HepG2 (cell line): Measurements from ENCODE around the gene PAPSS2. TPM values are rescaled to one million over a fixed set of nuclear protein-coding genes. Genes with fewer than 3 reads are reported as not detected.

Source experiments
- ATAC-seq: fragments of 200-7000 bp; cut with Tn5 transposase; 3 replicates; pipeline ENCODE4 v1.9.1; 2020; ENCODE audit warnings: mild to moderate bottlenecking, moderate library complexity
- BruUV-seq: library from RNA; stranded (reverse); fragments of 400-500 nt; replicated peaks from 2 replicates; lab custom pipeline; 2021; lab: Mats Ljungman, UMichigan
- CTCF ChIA-PET: fragments of 300-600 bp; formaldehyde crosslinking; extraction: SDS; loops from one replicate; lab custom pipeline; 2021; ENCODE audit warnings: low total read pairs, inconsistent platforms, low intra/inter-chr PET ratio; lab: Yijun Ruan, JAX
- POLR2A ChIA-PET: fragments of 350-600 bp; sonication (Branson Sonifier 250); formaldehyde crosslinking; loops from one replicate; lab custom pipeline; 2020; ENCODE audit warnings: antibody characterized with exemption, inconsistent platforms; lab: Yijun Ruan, JAX
- DNase-seq: peaks from one replicate; pipeline ENCODE4 v3.0.0-alpha.2; 2015; ENCODE audit warnings: low spot score
- FAIRE-seq: peaks from 3 replicates; lab custom pipeline; 2011; peaks lifted over from hg19 to GRCh38; lab: Jason Lieb, UNC
- H2AFZ ChIP-seq: one replicate; pipeline ENCODE4 v1.6.1; 2011; ENCODE audit warnings: low read length, inconsistent platforms
- H3K27ac ChIP-seq: fragments of 300-600 bp; 3 replicates; pipeline ENCODE4 v1.8.0; 2011; ENCODE audit warnings: mixed run types, mild to moderate bottlenecking, mixed read lengths, low read length, inconsistent platforms; ENCODE audit not compliant: insufficient read depth; ENCODE audit errors: extremely low read length
- H3K27me3 ChIP-seq, 2 experiments: fragments of 200-600 bp in 1 of 2; 2 replicates in 1 of 2; 3 replicates in 1 of 2; pipeline versions ENCODE4 v1.6.0 to v1.8.0; 2011; ENCODE audit warnings: low read length in 2 of 2, mild to moderate bottlenecking in 2 of 2, moderate library complexity in 2 of 2, inconsistent platforms in 1 of 2; ENCODE audit not compliant: insufficient read depth in 2 of 2, control insufficient read depth in 1 of 2
- H3K36me3 ChIP-seq, 2 experiments: fragments of 200-600 bp in 1 of 2; replicated peaks in 1 of 2; 2 replicates in 1 of 2; 3 replicates in 1 of 2; pipeline versions ENCODE4 v1.5.1 to v1.8.0; 2011; ENCODE audit warnings: low read length in 2 of 2, inconsistent platforms in 1 of 2; ENCODE audit not compliant: insufficient read depth in 2 of 2, control insufficient read depth in 1 of 2
- H3K4me1 ChIP-seq: 2 replicates; pipeline ENCODE4 v1.5.1; 2012; ENCODE audit warnings: low read length, inconsistent platforms; ENCODE audit not compliant: insufficient read depth
- H3K4me2 ChIP-seq: 2 replicates; pipeline ENCODE4 v1.6.0; 2011; ENCODE audit warnings: low read depth, low read length, inconsistent platforms
- H3K4me3 ChIP-seq, 3 experiments: fragments of 200-600 bp in 1 of 3; sonication (generic), shearing (Covaris generic) in 1 of 3; replicated peaks in 1 of 3; 2 replicates each; pipeline ENCODE4 v1.5.1; 2011 to 2016; ENCODE audit warnings: low read length in 3 of 3, inconsistent platforms in 2 of 3, low read depth in 2 of 3, mild to moderate bottlenecking in 2 of 3, control low read depth in 1 of 3, mixed read lengths in 1 of 3; ENCODE audit not compliant: insufficient read depth in 1 of 3
- H3K79me2 ChIP-seq: one replicate; pipeline ENCODE4 v1.6.1; 2011; ENCODE audit warnings: low read length, inconsistent platforms; ENCODE audit not compliant: insufficient read depth
- H3K9ac ChIP-seq: 2 replicates; pipeline ENCODE4 v1.6.0; 2011; ENCODE audit warnings: mild to moderate bottlenecking, low read depth, low read length, inconsistent platforms; ENCODE audit not compliant: insufficient read depth
- H3K9me3 ChIP-seq: 2 replicates; pipeline ENCODE4 v1.5.1; 2012; ENCODE audit warnings: mild to moderate bottlenecking, low read length
- H4K20me1 ChIP-seq: 2 replicates; pipeline ENCODE4 v1.6.0; 2011; ENCODE audit warnings: inconsistent platforms, mild to moderate bottlenecking, low read length, moderate library complexity; ENCODE audit not compliant: insufficient read depth
- KDM1A ChIP-seq: IDR thresholded peaks from 2 replicates; pipeline ENCODE4 v1.6.1; 2016; ENCODE audit warnings: missing compliant biosample characterization
- MAZ ChIP-seq, 2 experiments: sonication (generic) in 1 of 2; formaldehyde crosslinking in 1 of 2; IDR thresholded peaks; 2 replicates each; pipeline versions ENCODE4 v1.5.0 to v1.6.1; 2012 to 2020; ENCODE audit warnings: low read depth in 2 of 2, mild to moderate bottlenecking in 2 of 2, borderline replicate concordance in 1 of 2, improper control_type of control experiment in 1 of 2, low read length in 1 of 2, missing genetic modification reagents in 1 of 2, moderate library complexity in 1 of 2
- NFKB2 ChIP-seq: sonication (generic); formaldehyde crosslinking; IDR thresholded peaks from 2 replicates; pipeline ENCODE4 v1.4.0; 2020; ENCODE audit warnings: missing genetic modification reagents, borderline replicate concordance
- RXRA ChIP-seq: sonication (generic); formaldehyde crosslinking; IDR thresholded peaks from 2 replicates; pipeline ENCODE4 v1.5.1; 2020; ENCODE audit warnings: missing genetic modification reagents
- SIN3B ChIP-seq: fragments of 150-350 bp; IDR thresholded peaks from 2 replicates; pipeline ENCODE4 v1.6.1; 2014; ENCODE audit warnings: low read length
- SMAD1 ChIP-seq: sonication (generic); formaldehyde crosslinking; IDR thresholded peaks from 2 replicates; pipeline ENCODE4 v1.4.0; 2020; ENCODE audit warnings: missing genetic modification reagents, low read depth, mild to moderate bottlenecking, borderline replicate concordance
- SMARCC2 ChIP-seq: fragments of 450-650 bp; IDR thresholded peaks from 2 replicates; pipeline ENCODE4 v1.6.1; 2017; ENCODE audit warnings: antibody characterized with exemption, mild to moderate bottlenecking
- SP2 ChIP-seq: sonication (generic); formaldehyde crosslinking; IDR thresholded peaks from 2 replicates; pipeline ENCODE4 v1.5.1; 2020; ENCODE audit warnings: mild to moderate bottlenecking, missing genetic modification reagents
- ZKSCAN1 ChIP-seq: fragments of 150-350 bp; IDR thresholded peaks from 2 replicates; pipeline ENCODE4 v1.6.1; 2014; ENCODE audit warnings: low read length
- ZNF124 ChIP-seq: sonication (generic); formaldehyde crosslinking; IDR thresholded peaks from 2 replicates; pipeline ENCODE4 v1.4.0; 2020; ENCODE audit warnings: missing genetic modification reagents
- ZNF143 ChIP-seq: sonication (generic); formaldehyde crosslinking; IDR thresholded peaks from 2 replicates; pipeline ENCODE4 v1.4.0; 2020; ENCODE audit warnings: missing genetic modification reagents
- ZNF841 ChIP-seq: sonication (generic); formaldehyde crosslinking; IDR thresholded peaks from 2 replicates; pipeline ENCODE4 v1.8.1; 2023; ENCODE audit warnings: missing genetic modification reagents, borderline replicate concordance
- ZXDC ChIP-seq: sonication (generic); formaldehyde crosslinking; IDR thresholded peaks from 2 replicates; pipeline ENCODE4 v1.5.0; 2020; ENCODE audit warnings: mild to moderate bottlenecking, missing genetic modification reagents
- WGBS: methylation state at CpG from one replicate; pipeline ENCODE4 v1.1.6; 2017; ENCODE audit warnings: low lambda C conversion rate; 5-methylcytosine and 5-hydroxymethylcytosine counted together
- in situ Hi-C: cut with HindIII; loops from 2 replicates; pipeline ENCODE4 v1.10.0; 2017; ENCODE audit warnings: low pct_unique_long_range_greater_than_20kb; ENCODE audit not compliant: extremely low pct_ligation_motif_present
- intact Hi-C: fragments of 100-400 bp; cut with micrococcal nuclease; formaldehyde crosslinking; loops from one replicate; pipeline ENCODE4 v1.10.0; 2022; ENCODE audit not compliant: unreplicated experiment
- polyA plus RNA-seq, 8 experiments: library from polyadenylated mRNA; depleted of rRNA in 3 of 8; stranded (reverse) in 7 of 8; unstranded in 1 of 8; fragments of >200 nt; fragmentation: Illumina TruSeq in 4 of 8; extraction: Trizol in 4 of 8; gene quantifications; 2 replicates each; pipeline versions ENCODE4 v1.2.1 to v1.2.3, GENCODE V29; 2011 to 2016; ENCODE audit warnings: low read depth in 4 of 8, missing spikeins in 1 of 8, mixed read lengths in 1 of 8; ENCODE audit not compliant: insufficient read depth in 1 of 8
- total RNA-seq, 5 experiments: library from RNA; depleted of rRNA; stranded (reverse); fragments of >200 nt; fragmentation: Illumina TruSeq; extraction: Trizol; gene quantifications; 2 replicates each; pipeline ENCODE4 v1.2.3, GENCODE V29; 2016; ENCODE audit warnings: low read depth in 1 of 5
- TF ChIP-seq, protein P1 (sequence below): sonication (generic); formaldehyde crosslinking; IDR thresholded peaks from 2 replicates; pipeline ENCODE4 v1.4.0; 2020; ENCODE audit warnings: mild to moderate bottlenecking, missing genetic modification reagents
- TF ChIP-seq, protein P2 (sequence below): IDR thresholded peaks from 2 replicates; pipeline ENCODE4 v1.6.1; 2016; ENCODE audit warnings: low read depth, borderline replicate concordance

PAPSS2 gene
- total and polyA plus RNA-seq, 2 of the 13 experiments (the other 11 are each of a cell fraction or from before 2014, with no cell fraction given), result 0.11 to 0.12 TPM

- Histone ChIP-seq H2AFZ (no peak overlapping the region), H3K27ac (no peak overlapping the region), H3K4me1 (peaks cover 19% of the 10 kb centered on the region), H3K4me3 (no peak overlapping the region), H3K36me3 (no peaks in the 10 kb centered on the region), H3K9me3 (no peaks in the 10 kb centered on the region), H3K27me3 (no peaks in the 10 kb centered on the region), H3K4me2 (no peak overlapping the region), H3K9ac (no peak overlapping the region), H3K79me2 (no peaks in the 10 kb centered on the region), H4K20me1 (no peaks in the 10 kb centered on the region)
- no peak for ATAC-seq
- TF ChIP-seq, protein P1, sequence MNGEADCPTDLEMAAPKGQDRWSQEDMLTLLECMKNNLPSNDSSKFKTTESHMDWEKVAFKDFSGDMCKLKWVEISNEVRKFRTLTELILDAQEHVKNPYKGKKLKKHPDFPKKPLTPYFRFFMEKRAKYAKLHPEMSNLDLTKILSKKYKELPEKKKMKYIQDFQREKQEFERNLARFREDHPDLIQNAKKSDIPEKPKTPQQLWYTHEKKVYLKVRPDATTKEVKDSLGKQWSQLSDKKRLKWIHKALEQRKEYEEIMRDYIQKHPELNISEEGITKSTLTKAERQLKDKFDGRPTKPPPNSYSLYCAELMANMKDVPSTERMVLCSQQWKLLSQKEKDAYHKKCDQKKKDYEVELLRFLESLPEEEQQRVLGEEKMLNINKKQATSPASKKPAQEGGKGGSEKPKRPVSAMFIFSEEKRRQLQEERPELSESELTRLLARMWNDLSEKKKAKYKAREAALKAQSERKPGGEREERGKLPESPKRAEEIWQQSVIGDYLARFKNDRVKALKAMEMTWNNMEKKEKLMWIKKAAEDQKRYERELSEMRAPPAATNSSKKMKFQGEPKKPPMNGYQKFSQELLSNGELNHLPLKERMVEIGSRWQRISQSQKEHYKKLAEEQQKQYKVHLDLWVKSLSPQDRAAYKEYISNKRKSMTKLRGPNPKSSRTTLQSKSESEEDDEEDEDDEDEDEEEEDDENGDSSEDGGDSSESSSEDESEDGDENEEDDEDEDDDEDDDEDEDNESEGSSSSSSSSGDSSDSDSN, result no peak
- no peak for TF ChIP-seq KDM1A (CRISPR knock-in tag)
- TF ChIP-seq ZNF143 (CRISPR knock-in tag), result no peak
- TF ChIP-seq SP2 (CRISPR knock-in tag), result no peak
- BruUV-seq, result no TSS peak
- no peak for FAIRE-seq
- intact Hi-C loops, result no loop called here
- WGBS, result 52% methylated on average over 3 of the region's 3 CpGs
- in situ Hi-C loops, result no loop called here
- no peak for DNase-seq
- CTCF ChIA-PET, result no interaction called here
- POLR2A ChIA-PET, result no interaction called here
Observed at GRCh38 chr10:87639493-87639892, 20.2 kb upstream of the PAPSS2 start.

GRCh38 chr10:87640043-87640442 is 19.6 kb upstream of the PAPSS2 start:
- intact Hi-C loops (no loop called here), in situ Hi-C loops (no loop called here)
- ChIA-PET POLR2A (no interaction called here), CTCF (no interaction called here)
- Histone ChIP-seq H3K9me3 (no peaks in the 10 kb centered on the region), H2AFZ (no peak overlapping the region), H3K27me3 (no peaks in the 10 kb centered on the region), H3K79me2 (no peaks in the 10 kb centered on the region), H3K36me3 (no peaks in the 10 kb centered on the region), H3K9ac (no peak overlapping the region), H4K20me1 (no peaks in the 10 kb centered on the region), H3K27ac (no peak overlapping the region), H3K4me2 (no peak overlapping the region), H3K4me1 (peaks cover 14% of the 10 kb centered on the region), H3K4me3 (no peak overlapping the region)
- FAIRE-seq, result no peak
- ATAC-seq, result no peak
- no TSS peak for BruUV-seq
- DNase-seq, result no peak
- TF ChIP-seq MAZ (IDR thresholded peaks at IDR 0.05; ENCODE audit: borderline replicate concordance, low read depth, low read length) (no peak), MAZ (CRISPR knock-in tag; IDR thresholded peaks at IDR 0.05; ENCODE audit: low read depth) (no peak), SIN3B (no peak), ZNF841 (CRISPR knock-in tag) (no peak), ZXDC (CRISPR knock-in tag) (no peak), NFKB2 (CRISPR knock-in tag) (no peak), ZKSCAN1 (no peak), SMAD1 (CRISPR knock-in tag) (no peak), ZNF124 (no peak), SMARCC2 (no peak), RXRA (no peak)
- TF ChIP-seq, protein P2, sequence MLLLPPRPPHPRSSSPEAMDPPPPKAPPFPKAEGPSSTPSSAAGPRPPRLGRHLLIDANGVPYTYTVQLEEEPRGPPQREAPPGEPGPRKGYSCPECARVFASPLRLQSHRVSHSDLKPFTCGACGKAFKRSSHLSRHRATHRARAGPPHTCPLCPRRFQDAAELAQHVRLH, result no peak
